GM19438 (cell line): Measurements from ENCODE around the gene MAP4K4.
"Not testable (repeated sequence)": the region's sequence is repeated elsewhere in the genome, so short reads cannot be mapped to it uniquely, and the experiment has no call there.

Experiments used
- ATAC-seq: cut with Tn5 transposase; IDR thresholded peaks from one replicate; pipeline ENCODE4 v1.9.1; 2021; ENCODE audit warnings: low read depth; ENCODE audit not compliant: unreplicated experiment

The MAP4K4 gene

GRCh38 chr2:101759162-101759561 lies 61.7 kb downstream of the MAP4K4 start:
- ATAC-seq: no peak

- ATAC-seq: no peak
Observed at GRCh38 chr2:101762451-101763171, 65.1 kb downstream of the MAP4K4 start.

GRCh38 chr2:101763496-101764333 lies 66.2 kb downstream of the MAP4K4 start:
- ATAC-seq: no peak

- ATAC-seq: no peak
Observed at GRCh38 chr2:101766337-101766736, 68.8 kb downstream of the MAP4K4 start.

GRCh38 chr2:101766871-101767739 lies 69.6 kb downstream of the MAP4K4 start:
- no peak for ATAC-seq

GRCh38 chr2:101768556-101769220 lies 71.2 kb downstream of the MAP4K4 start:
- ATAC-seq: no peak

- ATAC-seq: not testable (repeated sequence)
Observed at GRCh38 chr2:101769726-101770125, 72.2 kb downstream of the MAP4K4 start.

GRCh38 chr2:101770726-101771125 lies 73.2 kb downstream of the MAP4K4 start:
- ATAC-seq: peak; percentile 75

- no peak for ATAC-seq
Observed at GRCh38 chr2:101771227-101771902, 73.9 kb downstream of the MAP4K4 start.

- no peak for ATAC-seq
Observed at GRCh38 chr2:101771910-101772321, 74.4 kb downstream of the MAP4K4 start.

GRCh38 chr2:101773137-101773536 lies 75.6 kb downstream of the MAP4K4 start:
- no peak for ATAC-seq

- not testable (repeated sequence) for ATAC-seq
Observed at GRCh38 chr2:101773961-101774360, 76.5 kb downstream of the MAP4K4 start.

GRCh38 chr2:101775092-101775491 lies 77.6 kb downstream of the MAP4K4 start:
- no peak for ATAC-seq

GRCh38 chr2:101775636-101776035 lies 78.1 kb downstream of the MAP4K4 start:
- no peak for ATAC-seq

GRCh38 chr2:101776172-101777043 lies 78.9 kb downstream of the MAP4K4 start:
- no peak for ATAC-seq

- ATAC-seq: no peak
Observed at GRCh38 chr2:101777337-101777736, 79.8 kb downstream of the MAP4K4 start.

- no peak for ATAC-seq
Observed at GRCh38 chr2:101778102-101778501, 80.6 kb downstream of the MAP4K4 start.

- ATAC-seq: no peak
Observed at GRCh38 chr2:101779190-101779589, 81.7 kb downstream of the MAP4K4 start.

- no peak for ATAC-seq
Observed at GRCh38 chr2:101779656-101780055, 82.1 kb downstream of the MAP4K4 start.
